Stimulated activated naive B cell treated with anti-CD40 and anti-IgM and Interleukin-4, amounts not matched to agents 10 μg/mL and 1 μg/mL and 100 μg/mL, for 72 hours (primary cell): ENCODE results near the gene NLRC5.
A peak's percentile ranks its signal among the peaks of the same experiment; 100 is the strongest.

Experiments
- ATAC-seq, 2 donors: fragments of 150-1000 bp; cut with Tn5 transposase; replicated peaks; 2 replicates each; pipeline ENCODE4 v1.10.0; 2021; ENCODE audit warnings: moderate library complexity in 1 of 2
- DNase-seq: peaks from one replicate; pipeline ENCODE4 v3.0.0; 2021
- H3K27ac Mint-ChIP-seq: one replicate; pipeline ENCODE4 v1.8.0; 2022; ENCODE audit warnings: mild to moderate bottlenecking, mixed read lengths
- H3K27me3 Mint-ChIP-seq, 2 donors: one replicate each; pipeline ENCODE4 v1.8.0; 2022; ENCODE audit warnings: mixed read lengths in 2 of 2
- H3K36me3 Mint-ChIP-seq, 2 donors: one replicate each; pipeline ENCODE4 v1.8.0; 2022; ENCODE audit warnings: mixed read lengths in 2 of 2, mild to moderate bottlenecking in 1 of 2
- H3K4me1 Mint-ChIP-seq, 2 donors: one replicate each; pipeline ENCODE4 v1.8.0; 2022; ENCODE audit warnings: mixed read lengths in 2 of 2, mild to moderate bottlenecking in 1 of 2
- H3K4me3 Mint-ChIP-seq, 2 donors: one replicate each; pipeline ENCODE4 v1.8.0; 2022; ENCODE audit warnings: mild to moderate bottlenecking in 2 of 2, mixed read lengths in 2 of 2, moderate library complexity in 1 of 2
- H3K9me3 Mint-ChIP-seq, 2 donors: one replicate each; pipeline ENCODE4 v1.8.0; 2022; ENCODE audit warnings: mixed read lengths in 2 of 2, mild to moderate bottlenecking in 1 of 2

The NLRC5 gene, protein sequence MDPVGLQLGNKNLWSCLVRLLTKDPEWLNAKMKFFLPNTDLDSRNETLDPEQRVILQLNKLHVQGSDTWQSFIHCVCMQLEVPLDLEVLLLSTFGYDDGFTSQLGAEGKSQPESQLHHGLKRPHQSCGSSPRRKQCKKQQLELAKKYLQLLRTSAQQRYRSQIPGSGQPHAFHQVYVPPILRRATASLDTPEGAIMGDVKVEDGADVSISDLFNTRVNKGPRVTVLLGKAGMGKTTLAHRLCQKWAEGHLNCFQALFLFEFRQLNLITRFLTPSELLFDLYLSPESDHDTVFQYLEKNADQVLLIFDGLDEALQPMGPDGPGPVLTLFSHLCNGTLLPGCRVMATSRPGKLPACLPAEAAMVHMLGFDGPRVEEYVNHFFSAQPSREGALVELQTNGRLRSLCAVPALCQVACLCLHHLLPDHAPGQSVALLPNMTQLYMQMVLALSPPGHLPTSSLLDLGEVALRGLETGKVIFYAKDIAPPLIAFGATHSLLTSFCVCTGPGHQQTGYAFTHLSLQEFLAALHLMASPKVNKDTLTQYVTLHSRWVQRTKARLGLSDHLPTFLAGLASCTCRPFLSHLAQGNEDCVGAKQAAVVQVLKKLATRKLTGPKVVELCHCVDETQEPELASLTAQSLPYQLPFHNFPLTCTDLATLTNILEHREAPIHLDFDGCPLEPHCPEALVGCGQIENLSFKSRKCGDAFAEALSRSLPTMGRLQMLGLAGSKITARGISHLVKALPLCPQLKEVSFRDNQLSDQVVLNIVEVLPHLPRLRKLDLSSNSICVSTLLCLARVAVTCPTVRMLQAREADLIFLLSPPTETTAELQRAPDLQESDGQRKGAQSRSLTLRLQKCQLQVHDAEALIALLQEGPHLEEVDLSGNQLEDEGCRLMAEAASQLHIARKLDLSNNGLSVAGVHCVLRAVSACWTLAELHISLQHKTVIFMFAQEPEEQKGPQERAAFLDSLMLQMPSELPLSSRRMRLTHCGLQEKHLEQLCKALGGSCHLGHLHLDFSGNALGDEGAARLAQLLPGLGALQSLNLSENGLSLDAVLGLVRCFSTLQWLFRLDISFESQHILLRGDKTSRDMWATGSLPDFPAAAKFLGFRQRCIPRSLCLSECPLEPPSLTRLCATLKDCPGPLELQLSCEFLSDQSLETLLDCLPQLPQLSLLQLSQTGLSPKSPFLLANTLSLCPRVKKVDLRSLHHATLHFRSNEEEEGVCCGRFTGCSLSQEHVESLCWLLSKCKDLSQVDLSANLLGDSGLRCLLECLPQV (N-terminal part only)

DNA sequence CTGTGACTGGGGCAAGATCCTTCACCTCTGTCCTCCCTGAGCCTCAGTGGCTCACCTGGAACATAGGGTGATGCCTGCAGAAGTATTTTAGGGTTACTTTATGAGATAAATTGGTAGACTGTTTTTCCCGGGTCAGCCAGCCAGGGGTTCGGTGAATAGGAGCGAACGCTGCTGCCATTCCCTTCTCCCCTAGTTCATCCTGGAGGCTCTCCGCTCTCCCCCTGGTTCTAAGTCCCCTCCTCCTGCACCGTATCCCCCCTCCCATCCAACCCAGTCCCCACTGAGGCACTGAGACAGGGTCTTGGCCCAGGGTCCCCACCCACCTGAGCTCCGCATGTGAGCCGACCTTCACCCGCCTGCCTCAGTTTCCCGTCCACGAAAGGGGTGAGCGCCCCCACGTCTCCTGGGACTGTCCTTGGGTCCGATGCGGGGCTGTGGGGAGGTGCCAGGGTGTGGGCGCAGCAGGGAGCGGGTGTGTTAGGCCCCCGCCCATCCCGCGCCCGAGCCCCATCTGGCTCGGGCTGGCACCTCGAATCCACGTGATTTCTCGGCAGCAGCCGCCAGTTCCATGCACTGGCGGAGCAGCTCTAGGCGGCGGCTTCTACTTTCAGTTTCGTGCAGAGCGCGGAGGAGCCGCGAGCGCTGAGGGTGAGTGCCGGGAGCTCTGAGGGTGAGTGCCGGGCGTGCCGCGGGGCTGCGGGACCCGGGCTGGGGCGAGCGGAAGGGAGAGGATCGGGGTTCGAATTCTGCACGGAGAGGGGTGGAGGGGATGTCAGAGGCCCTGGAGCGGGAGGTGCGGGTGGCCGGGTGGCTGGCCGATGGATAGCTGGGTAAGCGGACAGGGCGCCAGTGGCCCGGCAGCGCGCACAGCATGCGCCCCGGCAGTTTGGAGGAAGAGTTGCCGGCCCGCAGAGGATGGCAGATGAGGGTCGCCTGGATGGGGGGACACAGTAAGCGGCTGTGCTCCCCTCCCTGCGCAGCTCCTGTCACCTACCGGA, at the start of gene NLRC5:
TSS of gene NLRC5 (plus strand) at position 610 of the 998 bp plus-strand sequence. CDS start 31,156 bp downstream, outside the sequence.
- H3K36me3 Mint-ChIP-seq = peaks cover 67 to 81% of the 10 kb centered on the region in 2 donors
- no peaks in the 10 kb centered on the region for H3K9me3 Mint-ChIP-seq
- DNase-seq (peak; percentile 82), ATAC-seq (peak; percentile 94 to 95)
- H3K27ac Mint-ChIP-seq = peak within 1 kb of the TSS; percentile 99
- peak within 1 kb of the TSS; percentile 98 to 99 for H3K4me3 Mint-ChIP-seq
- H3K4me1 Mint-ChIP-seq = peaks cover 60 to 88% of the 10 kb centered on the region in 2 donors
- H3K27me3 Mint-ChIP-seq = no peaks in the 10 kb centered on the region

DNA sequence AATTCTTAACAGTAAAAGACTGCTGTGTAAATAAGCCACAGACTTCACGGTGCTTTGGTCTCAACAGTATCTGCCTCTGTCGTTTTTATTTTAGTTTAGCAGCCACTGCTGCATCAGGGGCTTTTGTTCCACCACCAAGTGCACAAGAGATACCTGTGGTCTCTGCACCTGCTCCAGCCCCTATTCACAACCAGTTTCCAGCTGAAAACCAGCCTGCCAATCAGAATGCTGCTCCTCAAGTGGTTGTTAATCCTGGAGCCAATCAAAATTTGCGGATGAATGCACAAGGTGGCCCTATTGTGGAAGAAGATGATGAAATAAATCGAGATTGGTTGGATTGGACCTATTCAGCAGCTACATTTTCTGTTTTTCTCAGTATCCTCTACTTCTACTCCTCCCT, 49.6 kb upstream of the NLRC5 start:
- ATAC-seq (peak; percentile 17 to 48), DNase-seq (no peak)
- Mint-ChIP-seq H3K36me3 (peaks cover 69 to 88% of the 10 kb centered on the region in 2 donors), H3K4me3 (peak overlapping the region; percentile 66 to 69), H3K4me1 (peaks cover 55 to 97% of the 10 kb centered on the region in 2 donors), H3K27ac (peak overlapping the region; percentile 95), H3K27me3 (no peaks in the 10 kb centered on the region), H3K9me3 (no peaks in the 10 kb centered on the region)

DNA sequence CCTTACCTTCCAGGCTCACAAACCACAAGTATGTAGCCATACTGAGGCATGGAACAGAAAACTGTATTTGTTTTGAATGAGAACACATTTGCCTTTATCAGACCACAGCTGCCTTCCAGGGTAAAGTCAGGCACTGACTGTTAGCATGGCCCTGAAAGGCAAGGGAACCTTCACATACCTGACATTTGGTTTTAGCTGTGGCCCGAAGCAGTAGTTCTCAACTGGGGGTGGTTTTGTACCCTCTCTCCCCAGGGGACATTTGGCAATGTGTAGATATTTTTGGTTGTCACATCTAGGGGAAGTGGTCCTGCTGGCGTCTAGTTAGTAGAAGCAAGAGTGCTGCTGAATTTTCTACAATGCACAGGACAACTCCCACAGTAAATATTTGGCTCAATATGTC, 48.3 kb upstream of the NLRC5 start:
- Mint-ChIP-seq H3K27ac (peak overlapping the region; percentile 68), H3K27me3 (no peaks in the 10 kb centered on the region), H3K9me3 (no peaks in the 10 kb centered on the region), H3K4me3 (peak overlapping the region; percentile 19 to 33), H3K4me1 (peaks cover 53 to 93% of the 10 kb centered on the region in 2 donors), H3K36me3 (peaks cover 61 to 80% of the 10 kb centered on the region in 2 donors)
- ATAC-seq (peak; percentile 33 to 62), DNase-seq (no peak)

DNA sequence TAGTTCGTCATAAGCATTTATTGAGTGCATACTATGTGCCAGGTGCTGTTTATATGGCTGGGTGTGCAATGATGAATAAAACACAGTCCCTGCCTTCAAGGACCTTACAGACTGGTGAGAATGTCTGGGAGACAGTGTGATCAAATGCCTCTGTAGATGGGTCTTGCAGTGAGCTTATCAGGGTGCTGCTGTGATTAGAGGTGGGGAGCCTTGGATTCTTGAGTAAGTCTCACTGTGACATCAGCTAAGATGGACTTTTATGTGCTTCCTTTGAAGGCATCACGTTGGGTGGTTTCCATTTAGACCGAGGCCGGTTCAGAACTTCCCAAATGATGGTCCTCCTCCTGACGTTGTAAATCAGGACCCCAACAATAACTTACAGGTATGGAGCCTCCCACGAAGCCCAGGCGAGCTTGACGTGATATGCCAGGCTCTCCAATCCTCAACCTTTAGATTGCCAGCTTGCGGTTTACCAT, 47.5 kb upstream of the NLRC5 start:
- Mint-ChIP-seq H3K4me1 (peaks cover 53 to 90% of the 10 kb centered on the region in 2 donors), H3K27me3 (no peaks in the 10 kb centered on the region), H3K27ac (peak overlapping the region; percentile 92), H3K36me3 (peaks cover 60 to 78% of the 10 kb centered on the region in 2 donors), H3K4me3 (peak overlapping the region; percentile 6 to 40), H3K9me3 (no peaks in the 10 kb centered on the region)
- ATAC-seq (no peak), DNase-seq (no peak)

DNA sequence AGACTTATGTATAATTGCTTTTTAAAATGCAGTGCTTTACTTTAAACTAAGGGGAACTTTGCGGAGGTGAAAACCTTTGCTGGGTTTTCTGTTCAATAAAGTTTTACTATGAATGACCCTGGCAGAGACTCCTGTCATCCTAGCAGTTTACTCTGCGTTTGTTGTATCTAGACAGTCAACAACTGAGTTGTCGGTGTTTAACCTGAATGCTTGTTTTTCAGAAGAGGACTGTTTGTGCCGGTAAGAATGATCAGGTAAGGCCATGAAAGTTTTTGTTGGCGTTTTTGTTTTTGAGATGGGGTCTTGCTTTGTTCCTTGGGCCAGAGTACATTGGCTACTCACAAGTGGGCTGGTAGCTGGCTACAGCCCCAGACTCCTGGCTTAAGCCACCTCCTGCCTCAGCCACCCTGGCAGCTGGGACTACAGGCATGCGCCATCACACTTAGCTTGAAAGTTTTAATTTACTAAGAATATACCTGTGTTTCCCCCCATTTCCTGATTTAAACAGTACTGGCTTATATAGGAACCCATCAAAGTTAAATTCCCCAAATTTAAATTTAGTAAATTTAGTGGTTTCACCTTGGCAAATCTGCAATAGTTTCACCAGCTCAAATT, 45.5 kb upstream of the NLRC5 start:
- no peak for DNase-seq
- Mint-ChIP-seq H3K36me3 (peaks cover 48 to 71% of the 10 kb centered on the region in 2 donors), H3K4me3 (peak overlapping the region; percentile 44 to 71), H3K27ac (peak overlapping the region; percentile 92), H3K27me3 (no peaks in the 10 kb centered on the region), H3K4me1 (peaks cover 45 to 87% of the 10 kb centered on the region in 2 donors), H3K9me3 (no peaks in the 10 kb centered on the region)
- ATAC-seq = peak in 1 of 2 donors; percentile 17

DNA sequence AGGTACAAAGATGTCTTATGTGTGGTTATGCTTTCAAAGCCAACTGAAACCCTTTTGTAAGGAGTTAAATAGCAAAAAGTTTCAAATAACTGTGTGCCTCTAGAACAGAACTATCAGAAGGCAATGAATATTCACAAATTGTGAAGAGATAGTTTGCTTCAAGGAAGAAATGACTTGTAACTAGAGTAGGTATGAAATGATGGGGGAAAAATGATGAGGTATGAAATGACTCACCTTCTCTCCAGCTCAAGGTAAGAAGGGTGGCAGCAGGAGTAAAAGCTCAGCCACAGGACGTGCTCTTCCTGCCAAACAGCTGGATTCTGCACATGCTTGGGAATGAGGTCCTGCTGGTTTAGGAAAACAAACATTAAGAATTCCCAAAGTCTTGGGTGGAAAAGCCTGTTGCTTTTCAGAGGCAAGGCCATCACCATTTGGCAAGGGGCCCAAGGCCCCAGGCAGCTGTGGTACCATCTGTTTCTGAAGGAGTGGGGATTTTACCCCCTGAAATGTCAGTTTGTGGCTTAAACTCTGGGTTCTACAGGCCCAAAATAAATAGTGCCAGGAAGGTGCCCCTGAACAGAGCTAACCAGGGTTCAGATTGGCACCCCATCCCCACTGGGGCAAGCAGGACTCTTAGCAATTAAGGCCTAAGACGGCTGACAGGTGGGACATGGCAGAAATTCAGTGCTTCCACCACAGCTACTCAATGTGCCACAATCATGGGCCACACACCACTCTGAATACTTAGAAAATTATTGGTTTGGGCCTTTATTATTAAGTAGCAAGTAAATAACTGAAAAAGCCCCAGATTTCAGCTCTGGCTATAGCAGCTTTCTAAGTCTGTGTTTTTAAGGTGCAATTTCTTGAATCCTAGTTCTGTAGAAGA, 44.2 kb upstream of the NLRC5 start:
- Mint-ChIP-seq H3K36me3 (peaks cover 36 to 59% of the 10 kb centered on the region in 2 donors), H3K4me1 (peaks cover 44 to 86% of the 10 kb centered on the region in 2 donors), H3K27me3 (no peaks in the 10 kb centered on the region), H3K27ac (peak overlapping the region; percentile 92), H3K9me3 (no peaks in the 10 kb centered on the region), H3K4me3 (peak overlapping the region; percentile 36 to 52)
- DNase-seq (peak; percentile 31), ATAC-seq (peak; percentile 51 to 54)

DNA sequence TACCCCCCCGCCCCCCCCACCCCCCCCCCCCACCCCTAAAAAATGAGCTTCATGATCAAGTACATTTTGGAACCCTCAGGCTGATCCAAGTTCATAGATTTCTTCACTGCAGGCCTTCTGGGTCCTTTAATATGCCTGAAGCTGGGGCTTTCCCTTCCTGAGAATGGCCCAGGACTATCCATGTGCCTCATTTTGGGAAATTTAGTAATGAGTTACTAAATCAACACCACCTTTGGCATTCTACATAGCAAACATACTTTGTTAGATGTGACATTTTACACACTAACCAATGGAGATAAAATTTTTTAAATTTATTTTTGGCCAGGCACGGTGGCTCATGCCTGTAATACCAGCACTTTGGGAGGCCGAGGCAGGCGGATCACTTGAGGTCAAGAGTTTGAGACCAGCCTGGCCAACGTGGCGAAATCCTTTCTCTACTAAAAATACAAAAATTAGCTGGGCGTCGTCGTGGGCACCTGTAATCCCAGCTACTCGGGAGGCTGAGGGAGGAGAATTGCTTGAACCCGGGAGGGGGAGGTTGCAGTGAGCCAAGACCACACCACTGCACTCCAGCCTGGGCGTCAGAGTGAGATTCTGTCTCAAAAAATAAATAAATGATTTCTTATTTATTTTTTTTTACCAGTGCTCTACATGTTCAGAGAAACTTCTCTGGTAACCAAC, 43.4 kb upstream of the NLRC5 start:
- Mint-ChIP-seq H3K4me1 (peaks cover 49 to 87% of the 10 kb centered on the region in 2 donors), H3K27ac (peak overlapping the region; percentile 85), H3K9me3 (no peaks in the 10 kb centered on the region), H3K4me3 (peak overlapping the region in 1 of 2 donors; percentile 19), H3K36me3 (peaks cover 32 to 55% of the 10 kb centered on the region in 2 donors), H3K27me3 (no peaks in the 10 kb centered on the region)
- DNase-seq = no peak
- ATAC-seq = no peak

DNA sequence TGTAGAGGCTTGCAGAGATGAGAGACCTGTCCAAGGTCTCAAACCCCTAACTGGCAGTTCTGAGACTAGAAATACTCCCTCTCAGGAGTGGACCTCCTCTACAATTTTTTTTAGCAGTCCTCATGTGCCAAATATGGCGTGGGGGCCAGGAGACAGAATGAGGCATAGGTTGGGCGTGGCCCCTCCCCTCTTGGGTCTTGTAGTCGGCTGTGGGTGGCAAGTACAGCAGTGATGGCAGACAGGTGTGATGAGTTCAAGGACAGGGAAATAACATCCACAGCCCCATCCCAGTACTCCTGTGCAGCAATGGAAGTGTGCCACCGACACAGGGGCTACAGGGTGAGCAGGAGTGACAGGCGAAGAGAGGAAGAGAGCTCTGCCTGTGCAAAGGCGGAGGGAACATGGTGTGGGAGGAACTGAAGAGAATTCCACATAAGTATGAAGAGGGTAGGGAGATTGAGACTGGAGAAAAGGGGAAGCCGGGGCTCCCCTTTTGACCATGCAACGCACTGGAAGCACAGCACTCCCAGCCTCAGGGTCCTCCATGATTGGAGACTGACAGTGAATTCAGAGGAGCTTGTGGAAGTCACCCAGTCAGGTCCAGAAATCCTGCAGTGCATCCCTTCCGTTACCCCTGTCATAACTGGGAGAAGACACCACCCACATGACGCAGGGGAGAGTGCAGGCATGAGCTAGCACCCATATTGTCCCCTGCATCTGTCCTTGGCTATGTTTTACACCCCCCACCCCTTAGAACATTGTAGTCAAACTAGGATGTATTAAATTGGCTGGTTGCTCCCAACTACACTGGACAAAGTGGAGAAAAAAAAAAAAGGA, 42.4 kb upstream of the NLRC5 start:
- peak in 1 of 2 donors; percentile 0 for ATAC-seq
- peak overlapping the region; percentile 93 for H3K27ac Mint-ChIP-seq
- H3K36me3 Mint-ChIP-seq = peaks cover 29 to 48% of the 10 kb centered on the region in 2 donors
- H3K4me1 Mint-ChIP-seq = peaks cover 50 to 87% of the 10 kb centered on the region in 2 donors
- peak overlapping the region in 1 of 2 donors; percentile 61 for H3K4me3 Mint-ChIP-seq
- H3K9me3 Mint-ChIP-seq = no peaks in the 10 kb centered on the region
- no peaks in the 10 kb centered on the region for H3K27me3 Mint-ChIP-seq
- DNase-seq = peak; percentile 31

DNA sequence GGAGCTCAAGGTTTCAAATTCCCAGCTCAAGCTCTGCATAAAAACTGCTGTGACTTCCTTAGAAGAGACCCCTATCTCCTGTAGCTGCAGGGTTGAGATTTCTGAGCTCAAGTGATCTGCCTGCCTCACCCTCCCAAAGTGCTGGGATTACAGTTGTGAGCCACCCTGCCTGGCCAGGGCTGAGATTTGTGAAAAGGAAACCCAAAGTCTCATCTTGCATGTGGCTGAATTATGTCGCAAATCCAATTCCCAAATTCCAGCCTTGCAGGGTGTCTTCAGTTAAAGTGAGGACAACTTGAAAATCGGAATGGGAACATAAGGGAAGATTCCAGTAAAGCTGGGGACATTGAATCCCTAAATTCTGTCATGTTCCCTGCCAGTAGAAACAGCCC, 41.8 kb upstream of the NLRC5 start:
- H3K4me1 Mint-ChIP-seq = peaks cover 54 to 87% of the 10 kb centered on the region in 2 donors
- DNase-seq (no peak), ATAC-seq (no peak)
- H3K9me3 Mint-ChIP-seq = no peaks in the 10 kb centered on the region
- peak overlapping the region; percentile 93 for H3K27ac Mint-ChIP-seq
- H3K36me3 Mint-ChIP-seq = peaks cover 26 to 42% of the 10 kb centered on the region in 2 donors
- H3K4me3 Mint-ChIP-seq = no peak overlapping the region
- H3K27me3 Mint-ChIP-seq = no peaks in the 10 kb centered on the region

DNA sequence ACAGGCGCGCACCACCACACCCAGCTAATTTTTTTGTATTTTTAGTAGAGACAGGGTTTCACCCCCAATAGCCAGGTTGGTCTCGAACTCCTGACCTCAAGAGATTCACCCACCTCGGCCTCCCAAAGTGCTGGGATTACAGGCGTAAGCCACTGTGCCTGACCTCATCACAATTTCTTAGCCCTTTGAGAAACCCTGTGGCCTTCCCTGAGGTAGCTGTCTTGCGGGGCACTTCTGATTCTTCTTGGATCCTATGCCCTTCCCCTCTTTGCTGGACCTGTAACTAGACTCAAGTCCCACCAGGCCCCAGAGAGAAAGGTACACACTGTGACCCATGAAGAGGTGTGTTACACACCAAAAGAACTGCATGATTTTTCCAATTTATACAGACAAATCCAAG, 41.1 kb upstream of the NLRC5 start:
- Mint-ChIP-seq H3K4me1 (peaks cover 51 to 86% of the 10 kb centered on the region in 2 donors), H3K4me3 (peak overlapping the region in 1 of 2 donors; percentile 40), H3K36me3 (peaks cover 20 to 36% of the 10 kb centered on the region in 2 donors), H3K27me3 (no peaks in the 10 kb centered on the region), H3K9me3 (no peaks in the 10 kb centered on the region), H3K27ac (peak overlapping the region; percentile 93)
- DNase-seq (no peak), ATAC-seq (no peak)
